Small intestine (tissue), 7 donors: ENCODE data around the gene ZNF219. TPM values are rescaled to one million over a fixed set of nuclear protein-coding genes. Genes with fewer than 3 reads are reported as not detected.

Experiments used
- DNase-seq, 2 donors: peaks; one replicate each; pipeline versions ENCODE4 v3.0.0 to v3.0.0-alpha.2; 2013
- FAIRE-seq: peaks from 2 replicates; lab custom pipeline; 2012; peaks lifted over from hg19 to GRCh38; lab: Jason Lieb, UNC
- H3K27ac ChIP-seq, 3 donors: one replicate each; pipeline ENCODE4 v1.5.1; 2013; ENCODE audit warnings: low read length in 2 of 3, mild to moderate bottlenecking in 2 of 3, control low read depth in 1 of 3, inconsistent platforms in 1 of 3, low read depth in 1 of 3, moderate library complexity in 1 of 3
- H3K27me3 ChIP-seq, 3 donors: one replicate each; pipeline ENCODE4 v1.6.1; 2013; ENCODE audit warnings: low read length in 3 of 3, inconsistent platforms in 1 of 3; ENCODE audit not compliant: control insufficient read depth in 3 of 3, insufficient read depth in 3 of 3
- H3K36me3 ChIP-seq, 3 donors: one replicate each; pipeline ENCODE4 v1.6.1; 2013; ENCODE audit warnings: low read length in 3 of 3, inconsistent platforms in 1 of 3, low read depth in 1 of 3, mild to moderate bottlenecking in 1 of 3, moderate library complexity in 1 of 3; ENCODE audit not compliant: control insufficient read depth in 3 of 3, insufficient read depth in 2 of 3
- H3K4me1 ChIP-seq, 3 donors: one replicate each; pipeline ENCODE4 v1.6.1; 2013; ENCODE audit warnings: low read length in 2 of 3, inconsistent platforms in 1 of 3, low read depth in 1 of 3, mild to moderate bottlenecking in 1 of 3, moderate library complexity in 1 of 3; ENCODE audit not compliant: control insufficient read depth in 3 of 3, insufficient read depth in 2 of 3
- H3K4me3 ChIP-seq, 3 donors: one replicate each; pipeline ENCODE4 v1.5.1; 2013; ENCODE audit warnings: low read length in 3 of 3, control low read depth in 1 of 3, inconsistent platforms in 1 of 3, low read depth in 1 of 3, mild to moderate bottlenecking in 1 of 3, moderate library complexity in 1 of 3
- H3K9me3 ChIP-seq, 2 donors: one replicate each; pipeline ENCODE4 v1.6.1; 2013; ENCODE audit warnings: low read depth in 1 of 2, low read length in 1 of 2; ENCODE audit not compliant: control insufficient read depth in 2 of 2, insufficient read depth in 1 of 2
- WGBS, 3 donors: extraction: QIAGEN DNeasy Blood & Tissue Kit; methylation state at CpG; one replicate each; pipeline ENCODE4 v1.1.7; 2013; 5-methylcytosine and 5-hydroxymethylcytosine counted together
- polyA plus RNA-seq, 4 donors: library from polyadenylated mRNA; stranded (reverse) in 3 of 4; unstranded in 1 of 4; fragments of 200-250 nt in 3 of 4; fragments of 120-200 nt in 1 of 4; gene quantifications; one replicate each; pipeline versions ENCODE4 v1.2.1 to v1.2.3, GENCODE V29; 2013
- donor health status: healthy with polysubstance abuse.
- donor health status: control.
- donor health status: control.
- donor health status: Bipolar disorder and iron deficiency.
- donor health status: healthy.

ZNF219 gene
- polyA plus RNA-seq, 4 donors, result 42.4 to 69.8 (median 59.6) TPM

DNA sequence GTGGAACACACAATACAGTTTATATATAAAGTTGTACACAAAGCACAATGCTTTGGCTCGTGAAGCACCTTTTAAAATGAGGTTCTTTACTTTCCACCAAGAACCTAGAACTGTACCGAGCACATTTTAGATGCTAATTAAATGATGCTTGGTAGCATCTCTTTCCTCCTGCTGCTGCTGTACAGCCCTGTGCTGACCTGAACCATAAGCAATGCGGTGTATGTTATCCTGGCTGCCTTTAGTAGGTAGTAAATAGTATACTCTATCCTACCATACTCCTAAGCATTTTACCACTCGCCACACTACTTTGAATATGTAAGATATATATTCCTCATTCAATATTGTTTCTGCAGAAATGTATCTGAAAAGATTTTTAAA is 43.7 kb downstream of the ZNF219 start:
- DNase-seq, result no peak
- Histone ChIP-seq H3K27me3 (no peaks in the 10 kb centered on the region), H3K9me3 (no peaks in the 10 kb centered on the region), H3K4me3 (no peak overlapping the region), H3K36me3 (no peaks in the 10 kb centered on the region), H3K27ac (peak overlapping the region in 1 of 3 donors; percentile 26), H3K4me1 (peaks cover 0 to 15% (median 0%) of the 10 kb centered on the region in 3 donors)
- WGBS, 3 donors, result 28 to 54% (median 41%) methylated on average over 4 of the region's 4 CpGs
- FAIRE-seq, result no peak

DNA sequence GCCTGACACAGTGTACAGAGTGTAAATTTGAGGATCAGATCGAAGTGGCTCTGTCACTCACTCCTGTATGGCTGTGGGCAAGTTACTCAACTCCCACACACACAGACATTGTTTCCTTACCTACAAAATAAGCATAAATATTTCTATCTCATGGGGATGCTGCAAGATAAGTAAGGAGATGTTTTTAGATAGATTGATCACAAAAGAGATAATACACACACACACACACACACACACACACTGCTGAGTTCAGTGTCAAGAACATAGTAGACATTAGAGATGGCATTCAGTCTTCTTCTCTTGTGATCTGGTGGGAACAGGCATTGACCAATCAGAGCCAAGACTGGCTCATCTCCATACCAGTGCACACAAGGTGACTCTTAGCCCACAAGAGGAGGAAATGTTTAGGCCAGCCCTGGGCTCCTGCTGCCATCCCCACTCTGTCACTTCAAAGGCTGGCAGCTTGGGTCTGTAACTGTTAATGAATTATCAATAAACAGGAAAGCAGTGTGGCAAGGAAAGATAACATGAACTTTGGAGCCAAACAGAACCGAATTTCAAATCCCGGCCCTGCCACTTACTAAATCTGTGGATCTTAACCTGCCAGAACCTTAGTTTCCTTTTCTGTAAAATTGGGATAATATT is 44.2 kb downstream of the ZNF219 start:
- Histone ChIP-seq H3K27ac (peak overlapping the region in 1 of 3 donors; percentile 34), H3K36me3 (no peaks in the 10 kb centered on the region), H3K9me3 (no peaks in the 10 kb centered on the region), H3K4me1 (peaks cover 0 to 15% (median 0%) of the 10 kb centered on the region in 3 donors), H3K27me3 (no peaks in the 10 kb centered on the region), H3K4me3 (no peak overlapping the region)
- WGBS, 3 donors, result 19 to 60% (median 32%) methylated on average over 3 of the region's 3 CpGs
- FAIRE-seq (no peak), DNase-seq (peak; percentile 54 to 68)

DNA sequence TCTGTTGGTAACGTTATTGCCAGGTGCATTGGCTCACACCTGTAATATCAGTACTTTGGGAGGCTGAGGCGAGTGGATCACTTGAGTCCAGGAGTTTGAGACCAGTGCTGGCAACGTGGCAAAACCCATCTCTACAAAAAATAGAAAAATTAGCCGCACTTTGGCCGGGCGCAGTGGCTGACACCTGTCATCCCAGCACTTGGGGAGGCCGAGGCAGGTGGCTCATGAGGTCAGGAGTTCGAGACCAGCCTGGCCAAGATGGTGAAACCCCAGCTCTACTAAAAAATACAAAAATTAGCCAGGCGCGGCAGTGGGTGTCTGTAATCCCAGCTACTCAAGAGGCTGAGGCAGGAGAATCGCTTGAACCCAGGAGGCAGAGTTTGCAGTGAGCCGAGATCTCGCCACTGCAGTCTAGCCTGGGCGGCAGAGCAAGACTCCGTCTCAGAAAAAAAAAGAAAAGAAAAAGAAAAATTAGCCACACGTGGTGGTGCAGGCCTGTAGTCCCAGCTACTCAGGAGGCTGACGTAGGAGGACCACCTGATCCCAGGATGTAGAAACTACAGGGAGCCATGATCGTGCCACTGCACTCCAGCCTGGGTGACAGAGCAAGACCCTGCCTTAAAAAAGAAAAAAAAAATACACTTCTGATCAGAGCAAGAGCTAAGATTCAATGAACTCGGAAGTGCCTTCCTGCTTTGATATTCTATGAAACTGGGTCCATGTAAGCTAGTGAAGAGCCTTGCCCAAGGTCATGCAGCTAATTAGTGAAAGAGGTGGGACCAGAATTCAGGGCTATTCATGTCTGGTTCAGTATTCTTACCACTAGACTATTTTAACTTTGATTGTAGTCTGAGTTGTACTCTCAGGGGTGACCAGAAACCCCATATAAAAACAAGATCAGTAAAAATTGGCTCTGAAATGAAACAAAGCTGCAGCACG is 45.0 kb downstream of the ZNF219 start:
- 74 to 86% (median 77%) methylated on average over 20 of the region's 20 CpGs for WGBS, 3 donors
- H3K27me3 ChIP-seq, result no peaks in the 10 kb centered on the region
- no peaks in the 10 kb centered on the region for H3K9me3 ChIP-seq
- H3K27ac ChIP-seq, result peak overlapping the region in 1 of 3 donors; percentile 34
- FAIRE-seq, result no peak
- no peak overlapping the region for H3K4me3 ChIP-seq
- no peak for DNase-seq
- no peaks in the 10 kb centered on the region for H3K36me3 ChIP-seq
- peaks cover 0 to 15% (median 0%) of the 10 kb centered on the region in 3 donors for H3K4me1 ChIP-seq

DNA sequence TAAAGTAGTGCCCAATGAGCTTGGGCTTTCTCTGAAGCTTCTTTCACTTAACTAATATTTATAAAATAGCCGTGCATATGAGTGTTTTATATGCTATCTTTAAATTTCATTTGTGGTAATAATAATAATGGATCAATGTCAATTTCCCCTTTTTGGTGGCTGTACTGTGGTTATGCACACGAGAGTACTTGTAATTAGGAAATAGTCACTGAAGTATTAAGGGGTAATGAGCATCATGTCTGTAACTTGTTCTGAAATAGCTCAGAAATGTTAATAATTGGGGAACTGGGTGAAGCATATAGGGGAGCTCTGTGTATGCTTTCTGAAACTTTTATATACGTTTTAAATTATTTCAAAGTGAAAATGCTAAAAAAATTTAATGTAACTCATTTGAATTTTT is 47.9 kb downstream of the ZNF219 start:
- Histone ChIP-seq H3K4me1 (peaks cover 0 to 10% (median 0%) of the 10 kb centered on the region in 3 donors), H3K36me3 (no peaks in the 10 kb centered on the region), H3K27ac (no peak overlapping the region), H3K4me3 (no peak overlapping the region), H3K9me3 (no peaks in the 10 kb centered on the region), H3K27me3 (no peaks in the 10 kb centered on the region)
- FAIRE-seq (no peak), DNase-seq (no peak)
- WGBS, 3 donors, result 71 to 82% (median 75%) methylated on average over 3 of the region's 3 CpGs

DNA sequence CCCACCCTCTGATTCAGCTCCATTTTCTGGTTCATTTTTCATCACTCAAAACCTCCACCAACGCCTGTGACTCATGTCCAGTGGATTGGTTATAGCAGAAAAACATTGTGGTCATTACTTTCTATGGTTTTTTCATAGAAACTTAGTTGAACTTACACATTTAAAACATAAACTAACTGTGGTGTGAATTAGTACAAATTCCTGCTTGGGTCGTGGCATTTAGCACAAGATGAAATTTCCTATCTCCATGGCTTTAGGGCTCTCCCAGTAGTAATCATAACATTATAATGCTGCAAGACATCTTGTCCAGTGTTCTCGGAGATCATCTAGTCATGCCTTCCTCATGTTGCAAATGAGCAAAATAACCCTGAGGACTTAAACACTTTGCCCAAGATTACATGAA is 49.2 kb downstream of the ZNF219 start:
- Histone ChIP-seq H3K36me3 (no peaks in the 10 kb centered on the region), H3K27me3 (no peaks in the 10 kb centered on the region), H3K4me3 (no peak overlapping the region), H3K4me1 (peaks cover 0 to 9% (median 0%) of the 10 kb centered on the region in 3 donors), H3K9me3 (no peaks in the 10 kb centered on the region), H3K27ac (no peak overlapping the region)
- DNase-seq (no peak), FAIRE-seq (no peak)
- 75 to 84% (median 76%) methylated on average over 3 of the region's 3 CpGs for WGBS, 3 donors

DNA sequence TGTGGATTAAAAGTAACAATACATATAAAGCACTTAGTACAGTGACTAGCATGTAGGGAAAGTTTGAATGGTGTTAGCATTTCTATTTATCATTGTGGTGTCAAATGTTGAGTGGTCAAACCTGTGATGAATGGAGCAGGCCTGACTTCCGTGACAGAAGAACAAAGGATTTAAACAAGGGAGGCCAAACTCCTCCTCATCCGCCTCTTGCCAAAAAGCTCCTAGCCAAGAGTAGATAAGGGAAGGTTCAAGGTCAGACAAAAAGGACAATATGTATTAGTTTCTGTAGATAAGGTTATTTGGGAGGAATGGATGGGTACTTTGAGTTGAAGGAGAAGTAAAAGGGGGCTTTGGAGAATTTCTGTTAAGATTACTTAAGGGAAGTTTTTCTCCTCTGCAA is 49.8 kb downstream of the ZNF219 start:
- no peak for FAIRE-seq
- WGBS, 3 donors, result 26 to 61% (median 50%) methylated on average over 2 of the region's 2 CpGs

DNA sequence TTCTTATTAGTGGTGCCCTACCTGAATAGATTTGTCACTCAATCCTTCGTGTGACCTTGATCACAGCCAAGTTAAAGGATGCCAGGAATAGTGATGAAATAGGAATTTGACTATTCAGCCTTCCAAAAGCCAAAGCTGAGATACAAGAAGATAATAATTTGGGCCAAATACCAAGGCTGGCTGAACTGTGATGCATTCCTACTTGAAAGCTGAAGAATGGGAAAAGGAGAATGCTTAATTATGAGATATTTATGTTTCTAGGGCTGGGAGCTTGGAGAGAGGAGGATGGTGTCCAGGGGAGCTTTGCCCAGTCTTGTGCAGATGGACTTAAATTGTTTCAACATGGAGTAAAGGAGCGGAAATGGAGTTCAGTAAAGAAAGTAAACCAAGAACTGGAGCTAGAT is 51.1 kb downstream of the ZNF219 start:
- H3K36me3 ChIP-seq, result no peaks in the 10 kb centered on the region
- no peak overlapping the region for H3K4me3 ChIP-seq
- H3K27me3 ChIP-seq, result no peaks in the 10 kb centered on the region
- no peaks in the 10 kb centered on the region for H3K9me3 ChIP-seq
- H3K27ac ChIP-seq, result no peak overlapping the region
- no peak for DNase-seq
- peaks cover 0 to 8% (median 5%) of the 10 kb centered on the region in 3 donors for H3K4me1 ChIP-seq
- no peak for FAIRE-seq
- 55 to 93% (median 82%) methylated on average over 2 of the region's 2 CpGs for WGBS, 3 donors

More for the DNA sequence above, 49.8 kb downstream of the ZNF219 start:
- no peak overlapping the region for H3K27ac ChIP-seq
- H3K36me3 ChIP-seq, result no peaks in the 10 kb centered on the region
- peaks cover 0 to 7% (median under 1%) of the 10 kb centered on the region in 3 donors for H3K4me1 ChIP-seq
- no peak overlapping the region for H3K4me3 ChIP-seq
- no peaks in the 10 kb centered on the region for H3K27me3 ChIP-seq
- no peak for DNase-seq
- H3K9me3 ChIP-seq, result no peaks in the 10 kb centered on the region

DNA sequence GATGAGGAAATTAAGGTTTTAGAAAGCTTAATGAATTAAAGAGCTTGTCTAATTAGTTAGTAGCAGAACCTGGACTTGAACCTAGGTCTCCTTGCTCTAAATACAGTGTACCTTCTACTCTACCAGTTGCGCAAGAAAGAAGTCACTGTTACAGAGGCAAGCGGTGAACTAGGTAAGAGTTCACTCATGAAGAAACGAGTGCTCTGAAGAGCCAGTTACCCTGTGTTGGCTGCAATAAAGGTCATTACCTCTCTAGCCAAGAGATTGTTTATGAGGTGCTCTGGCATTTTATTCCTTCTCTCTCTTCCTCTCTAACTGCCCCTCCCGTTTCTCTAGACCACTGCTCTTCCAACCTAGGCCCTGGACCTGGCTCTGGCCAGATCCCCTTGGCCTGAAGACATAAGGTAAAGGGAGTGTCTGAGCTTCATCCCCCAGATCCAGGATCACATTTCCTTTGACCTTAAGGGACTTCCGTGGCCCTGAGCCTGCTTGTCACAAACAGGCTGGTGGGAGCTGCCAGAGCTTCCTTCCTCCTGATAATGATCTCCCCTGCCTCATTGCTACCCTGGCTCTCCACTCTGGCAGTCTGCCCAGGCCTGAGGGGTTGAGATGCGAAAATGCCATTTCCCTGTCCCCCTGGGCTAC is 54.4 kb downstream of the ZNF219 start:
- Histone ChIP-seq H3K36me3 (no peaks in the 10 kb centered on the region), H3K9me3 (no peaks in the 10 kb centered on the region), H3K4me3 (no peak overlapping the region), H3K27me3 (no peaks in the 10 kb centered on the region), H3K27ac (peak overlapping the region in 1 of 3 donors; percentile 23), H3K4me1 (peaks cover 0 to 17% (median 5%) of the 10 kb centered on the region in 3 donors)
- no peak for FAIRE-seq
- WGBS, 3 donors, result 32 to 38% (median 33%) methylated on average over 6 of the region's 6 CpGs
- peak; percentile 40 to 74 for DNase-seq
